ENCODE data around the gene MARCHF10.

DNA sequence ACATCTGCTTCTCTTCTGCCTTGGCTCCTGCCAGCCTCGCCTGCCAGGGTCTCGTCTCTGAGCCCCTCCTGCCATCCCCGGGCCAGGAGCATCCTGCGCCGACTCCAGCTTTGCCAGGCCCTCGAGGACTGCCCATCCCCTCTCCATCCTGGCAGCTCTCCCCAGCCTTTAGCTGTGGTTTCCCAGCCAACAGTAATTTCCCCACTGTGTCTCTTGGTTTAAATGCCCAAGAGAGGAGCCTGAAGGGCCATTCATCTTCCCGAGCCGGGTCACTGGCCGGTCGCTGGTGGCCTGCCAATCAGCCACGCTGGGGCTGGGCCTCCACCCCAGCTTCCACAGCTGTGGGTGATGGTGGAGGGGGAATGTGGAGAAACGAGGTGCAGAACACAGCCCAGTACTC, 132.9 kb downstream of the MARCHF10 start:
- TF ChIP-seq, protein P1, sequence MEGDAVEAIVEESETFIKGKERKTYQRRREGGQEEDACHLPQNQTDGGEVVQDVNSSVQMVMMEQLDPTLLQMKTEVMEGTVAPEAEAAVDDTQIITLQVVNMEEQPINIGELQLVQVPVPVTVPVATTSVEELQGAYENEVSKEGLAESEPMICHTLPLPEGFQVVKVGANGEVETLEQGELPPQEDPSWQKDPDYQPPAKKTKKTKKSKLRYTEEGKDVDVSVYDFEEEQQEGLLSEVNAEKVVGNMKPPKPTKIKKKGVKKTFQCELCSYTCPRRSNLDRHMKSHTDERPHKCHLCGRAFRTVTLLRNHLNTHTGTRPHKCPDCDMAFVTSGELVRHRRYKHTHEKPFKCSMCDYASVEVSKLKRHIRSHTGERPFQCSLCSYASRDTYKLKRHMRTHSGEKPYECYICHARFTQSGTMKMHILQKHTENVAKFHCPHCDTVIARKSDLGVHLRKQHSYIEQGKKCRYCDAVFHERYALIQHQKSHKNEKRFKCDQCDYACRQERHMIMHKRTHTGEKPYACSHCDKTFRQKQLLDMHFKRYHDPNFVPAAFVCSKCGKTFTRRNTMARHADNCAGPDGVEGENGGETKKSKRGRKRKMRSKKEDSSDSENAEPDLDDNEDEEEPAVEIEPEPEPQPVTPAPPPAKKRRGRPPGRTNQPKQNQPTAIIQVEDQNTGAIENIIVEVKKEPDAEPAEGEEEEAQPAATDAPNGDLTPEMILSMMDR (IDR thresholded peaks at IDR 0.05; ENCODE audit: low read depth, low read length): no peak
- TF ChIP-seq EZH2phosphoT487 (IDR thresholded peaks at IDR 0.05; ENCODE audit: low read depth): no peak

All from OCI-LY3 (cell line).